CD4-positive, CD25-positive, alpha-beta regulatory T cell (primary cell): ENCODE results near the gene CENPE. TPM values are rescaled to one million over a fixed set of nuclear protein-coding genes. Genes with fewer than 3 reads are reported as not detected.

ENCODE experiments used
- ATAC-seq, 2 donors: fragments of 150-1000 bp; cut with Tn5 transposase; one replicate each; pipeline ENCODE4 v1.10.0; 2021; ENCODE audit warnings: low read depth in 2 of 2, moderate number of reproducible peaks in 2 of 2, moderate library complexity in 1 of 2
- DNase-seq, 3 donors: peaks; one replicate each; pipeline versions ENCODE4 v3.0.0 to v3.0.0-alpha.2; 2012 to 2022; ENCODE audit warnings: mixed read lengths in 1 of 3
- H3K27ac ChIP-seq: one replicate; pipeline ENCODE4 v1.7.0; 2013; ENCODE audit warnings: mild to moderate bottlenecking, low read length; ENCODE audit not compliant: insufficient read depth, poor library complexity, severe bottlenecking
- H3K27me3 ChIP-seq: one replicate; pipeline ENCODE4 v1.7.0; 2013; ENCODE audit warnings: low read length; ENCODE audit not compliant: control insufficient read depth, insufficient read depth
- H3K36me3 ChIP-seq: one replicate; pipeline ENCODE4 v1.7.0; 2013; ENCODE audit warnings: mild to moderate bottlenecking, low read length, moderate library complexity; ENCODE audit not compliant: control insufficient read depth, insufficient read depth
- H3K4me1 ChIP-seq: 2 replicates; pipeline ENCODE4 v1.7.0; 2013; ENCODE audit warnings: mild to moderate bottlenecking, low read length; ENCODE audit not compliant: insufficient read depth, control insufficient read depth, poor library complexity, severe bottlenecking
- H3K4me3 ChIP-seq: one replicate; pipeline ENCODE4 v1.7.0; 2013; ENCODE audit warnings: low read depth, mild to moderate bottlenecking, low read length, moderate library complexity
- H3K9me3 ChIP-seq, 2 experiments: 1 replicate in 1 of 2; 2 replicates in 1 of 2; pipeline ENCODE4 v1.7.0; 2013; ENCODE audit warnings: low read length in 2 of 2, mild to moderate bottlenecking in 1 of 2, moderate library complexity in 1 of 2; ENCODE audit not compliant: control insufficient read depth in 2 of 2
- H3K27ac Mint-ChIP-seq, 3 donors: one replicate each; pipeline ENCODE4 v1.8.0; 2020 to 2022; ENCODE audit warnings: mild to moderate bottlenecking in 3 of 3, mixed read lengths in 3 of 3, moderate library complexity in 2 of 3
- H3K27me3 Mint-ChIP-seq: one replicate; pipeline ENCODE4 v1.8.0; 2022; ENCODE audit warnings: mild to moderate bottlenecking, mixed read lengths
- H3K36me3 Mint-ChIP-seq: one replicate; pipeline ENCODE4 v1.8.0; 2020; ENCODE audit warnings: mixed read lengths
- H3K4me1 Mint-ChIP-seq, 4 donors: one replicate each; pipeline ENCODE4 v1.8.0; 2020 to 2022; ENCODE audit warnings: mixed read lengths in 4 of 4, mild to moderate bottlenecking in 1 of 4
- H3K4me3 Mint-ChIP-seq, 4 donors: one replicate each; pipeline ENCODE4 v1.8.0; 2020 to 2022; ENCODE audit warnings: mild to moderate bottlenecking in 4 of 4, mixed read lengths in 4 of 4, moderate library complexity in 3 of 4
- H3K9me3 Mint-ChIP-seq, 7 donors: one replicate each; pipeline ENCODE4 v1.8.0; 2020 to 2022; ENCODE audit warnings: mixed read lengths in 7 of 7, mild to moderate bottlenecking in 3 of 7, moderate library complexity in 2 of 7
- polyA plus RNA-seq, 4 donors: library from polyadenylated mRNA; unstranded; fragments of 300-500 nt; fragmentation: Illumina TruSeq; gene quantifications; one replicate each; pipeline ENCODE4 v1.2.3, GENCODE V29; 2021
- total RNA-seq: library from RNA; stranded (reverse); gene quantifications from one replicate; pipeline ENCODE4 v1.2.3, GENCODE V29; 2022

The CENPE gene
- total and polyA plus RNA-seq, 5 donors from 2014 or later: 0.46 to 17.7 (median 1.00) TPM

DNA sequence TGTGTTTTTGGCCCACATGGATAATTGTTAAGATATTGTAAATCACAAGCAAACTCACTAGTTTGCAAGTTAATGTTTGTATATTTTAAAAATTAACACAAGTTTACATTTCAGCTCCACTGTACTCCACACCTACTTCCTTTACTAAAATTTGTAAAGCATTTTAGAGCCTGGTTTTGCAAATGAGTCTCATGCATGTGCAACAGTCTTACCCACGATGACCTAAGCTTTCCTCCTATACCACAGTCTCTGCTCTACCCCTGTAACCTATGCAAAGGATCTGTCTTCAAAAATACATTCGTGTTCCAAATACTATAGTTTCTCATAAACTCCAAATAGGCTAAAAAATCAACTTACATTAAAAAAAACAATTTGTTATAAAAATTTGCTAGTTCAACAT, 108.7 kb downstream of the CENPE start:
- ATAC-seq: no peak
- no peaks in the 10 kb centered on the region for H3K4me1 ChIP-seq
- H3K27ac ChIP-seq: no peak overlapping the region
- H3K27me3 Mint-ChIP-seq: no peaks in the 10 kb centered on the region
- H3K27me3 ChIP-seq: no peaks in the 10 kb centered on the region
- H3K4me3 ChIP-seq: no peak overlapping the region
- no peaks in the 10 kb centered on the region for H3K9me3 ChIP-seq
- no peak overlapping the region for H3K27ac Mint-ChIP-seq
- DNase-seq: peak in 1 of 3 donors; percentile 15
- no peaks in the 10 kb centered on the region for H3K9me3 Mint-ChIP-seq
- H3K4me1 Mint-ChIP-seq: peaks cover 10 to 22% (median 11%) of the 10 kb centered on the region in 4 donors
- no peak overlapping the region for H3K4me3 Mint-ChIP-seq
- H3K36me3 ChIP-seq: peaks cover 42% of the 10 kb centered on the region
- H3K36me3 Mint-ChIP-seq: peaks cover 31% of the 10 kb centered on the region

- H3K27ac ChIP-seq: no peak overlapping the region
- H3K4me3 ChIP-seq: no peak overlapping the region
- peaks cover 44% of the 10 kb centered on the region for H3K36me3 ChIP-seq
- Mint-ChIP-seq H3K4me1 (peaks cover 2 to 4% (median 2%) of the 10 kb centered on the region in 4 donors), H3K36me3 (peaks cover 31% of the 10 kb centered on the region), H3K27me3 (no peaks in the 10 kb centered on the region), H3K27ac (peak overlapping the region in 1 of 3 donors; percentile 42), H3K9me3 (no peaks in the 10 kb centered on the region), H3K4me3 (no peak overlapping the region)
- H3K27me3 ChIP-seq: no peaks in the 10 kb centered on the region
- H3K4me1 ChIP-seq: no peaks in the 10 kb centered on the region
- no peak for DNase-seq
- H3K9me3 ChIP-seq: no peaks in the 10 kb centered on the region
- ATAC-seq: no peak
These were observed 111.6 kb downstream of the CENPE start for GRCh38 chr4:103086551-103086950.

DNA sequence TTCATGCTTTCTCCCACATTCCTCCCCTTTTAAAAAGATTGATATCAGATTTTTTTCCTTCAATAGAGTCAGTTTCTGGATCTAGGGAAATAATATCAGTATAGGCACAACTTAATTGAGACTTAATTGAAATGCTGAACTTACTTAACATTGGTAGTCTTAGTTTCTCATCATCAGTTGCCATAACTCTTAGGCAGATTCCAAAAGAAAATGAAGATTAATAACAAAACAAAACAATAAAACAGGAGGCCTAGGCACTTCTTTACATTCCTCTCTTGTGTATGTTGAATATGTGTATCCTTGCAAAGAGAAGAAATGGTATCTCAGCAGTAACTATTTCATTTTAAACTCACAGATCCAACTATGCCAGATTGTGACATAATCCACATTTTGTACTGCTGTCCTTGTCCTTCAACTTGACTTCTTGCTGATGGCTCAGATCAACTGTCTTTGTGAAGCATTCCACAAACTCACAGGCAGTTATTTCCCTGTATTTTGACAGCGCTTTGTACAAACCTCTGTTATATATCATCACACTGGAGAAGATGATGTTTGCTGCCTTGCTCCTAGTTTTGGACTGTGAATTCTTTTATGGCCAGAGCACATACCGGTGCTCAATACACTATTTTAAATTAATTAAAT, 112.5 kb downstream of the CENPE start:
- Mint-ChIP-seq H3K27ac (no peak overlapping the region), H3K4me3 (no peak overlapping the region), H3K9me3 (no peaks in the 10 kb centered on the region), H3K36me3 (peaks cover 33% of the 10 kb centered on the region), H3K27me3 (no peaks in the 10 kb centered on the region), H3K4me1 (no peaks in the 10 kb centered on the region)
- Histone ChIP-seq H3K27me3 (no peaks in the 10 kb centered on the region), H3K4me1 (no peaks in the 10 kb centered on the region), H3K9me3 (no peaks in the 10 kb centered on the region), H3K4me3 (no peak overlapping the region), H3K27ac (no peak overlapping the region), H3K36me3 (peaks cover 40% of the 10 kb centered on the region)
- ATAC-seq (no peak), DNase-seq (no peak)

DNA sequence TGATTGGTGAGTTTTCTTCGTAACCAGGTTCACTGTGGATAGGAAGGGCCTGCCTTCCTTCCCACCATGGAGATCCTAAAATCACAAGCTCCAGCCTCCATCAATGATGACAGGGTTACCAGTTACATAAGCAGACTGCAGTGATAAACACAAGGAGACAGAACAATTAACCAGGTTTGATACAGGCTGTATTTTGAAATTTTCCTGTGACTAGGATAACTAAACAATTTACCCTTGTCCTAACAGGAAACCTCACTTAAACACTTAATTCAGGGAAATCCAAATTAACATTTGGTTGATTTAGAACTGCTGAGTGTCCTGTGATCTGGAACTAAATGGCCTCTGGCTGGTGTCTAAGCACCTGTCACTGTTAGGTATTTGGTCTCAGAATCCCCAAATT, 118.5 kb downstream of the CENPE start:
- Histone ChIP-seq H3K4me1 (peaks cover 26% of the 10 kb centered on the region), H3K4me3 (no peak overlapping the region), H3K36me3 (peaks cover 2% of the 10 kb centered on the region), H3K27me3 (no peaks in the 10 kb centered on the region), H3K27ac (no peak overlapping the region), H3K9me3 (no peaks in the 10 kb centered on the region)
- Mint-ChIP-seq H3K36me3 (peaks cover 7% of the 10 kb centered on the region), H3K27me3 (no peaks in the 10 kb centered on the region), H3K27ac (peak overlapping the region in 2 of 3 donors; percentile 33 to 40), H3K9me3 (no peaks in the 10 kb centered on the region), H3K4me1 (peaks cover 14 to 33% (median 25%) of the 10 kb centered on the region in 4 donors), H3K4me3 (no peak overlapping the region)
- DNase-seq: no peak
- ATAC-seq: no peak

DNA sequence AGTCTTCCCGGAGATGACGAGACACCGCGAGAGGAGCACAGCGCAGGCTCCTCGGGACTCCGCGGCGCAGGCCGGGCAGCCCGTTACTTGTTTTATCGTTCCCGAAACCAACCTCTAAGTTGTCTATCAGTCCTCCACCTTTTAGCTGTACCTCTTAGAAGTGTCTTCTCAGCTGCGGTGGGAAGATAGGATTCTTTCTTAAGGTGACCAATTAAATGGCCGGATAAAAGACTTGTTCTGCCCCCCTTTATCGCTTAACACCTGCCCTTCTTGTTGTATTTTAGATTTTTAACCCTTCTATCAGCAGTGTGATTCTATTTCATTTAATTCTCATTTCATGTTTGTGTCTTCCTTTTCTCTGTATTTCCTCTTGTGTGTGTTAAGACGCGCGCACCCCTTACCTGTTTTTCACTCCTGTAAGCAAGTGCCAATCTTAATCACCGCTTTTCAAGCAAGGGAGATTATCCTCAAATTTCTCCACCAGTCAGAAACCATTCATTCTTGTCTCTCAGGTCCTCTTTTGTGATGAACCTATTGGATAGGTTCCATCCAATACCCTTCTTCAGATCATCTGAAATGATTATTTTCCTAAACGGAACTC, 121.3 kb downstream of the CENPE start, which contains the start of gene SLC9B2:
Gene SLC9B2, minus strand, starts transcription at position 15 of the 601 bp plus-strand sequence. CDS start 9,211 bp downstream, outside the sequence.
- H3K27ac Mint-ChIP-seq: peak within 1 kb of the TSS; percentile 93 to 99 (median 99)
- peaks cover 5% of the 10 kb centered on the region for H3K36me3 Mint-ChIP-seq
- H3K9me3 Mint-ChIP-seq: no peaks in the 10 kb centered on the region
- H3K36me3 ChIP-seq: no peaks in the 10 kb centered on the region
- H3K27ac ChIP-seq: peak within 1 kb of the TSS; percentile 82
- H3K4me3 ChIP-seq: peak within 1 kb of the TSS; percentile 87
- H3K9me3 ChIP-seq: no peaks in the 10 kb centered on the region
- peaks cover 23 to 56% (median 38%) of the 10 kb centered on the region in 4 donors for H3K4me1 Mint-ChIP-seq
- H3K27me3 Mint-ChIP-seq: no peaks in the 10 kb centered on the region
- no peaks in the 10 kb centered on the region for H3K27me3 ChIP-seq
- peaks cover 27% of the 10 kb centered on the region for H3K4me1 ChIP-seq
- peak within 1 kb of the TSS; percentile 92 to 99 (median 98) for H3K4me3 Mint-ChIP-seq
- peak; percentile 43 to 52 for ATAC-seq
- DNase-seq: peak in 1 of 3 donors; percentile 66

DNA sequence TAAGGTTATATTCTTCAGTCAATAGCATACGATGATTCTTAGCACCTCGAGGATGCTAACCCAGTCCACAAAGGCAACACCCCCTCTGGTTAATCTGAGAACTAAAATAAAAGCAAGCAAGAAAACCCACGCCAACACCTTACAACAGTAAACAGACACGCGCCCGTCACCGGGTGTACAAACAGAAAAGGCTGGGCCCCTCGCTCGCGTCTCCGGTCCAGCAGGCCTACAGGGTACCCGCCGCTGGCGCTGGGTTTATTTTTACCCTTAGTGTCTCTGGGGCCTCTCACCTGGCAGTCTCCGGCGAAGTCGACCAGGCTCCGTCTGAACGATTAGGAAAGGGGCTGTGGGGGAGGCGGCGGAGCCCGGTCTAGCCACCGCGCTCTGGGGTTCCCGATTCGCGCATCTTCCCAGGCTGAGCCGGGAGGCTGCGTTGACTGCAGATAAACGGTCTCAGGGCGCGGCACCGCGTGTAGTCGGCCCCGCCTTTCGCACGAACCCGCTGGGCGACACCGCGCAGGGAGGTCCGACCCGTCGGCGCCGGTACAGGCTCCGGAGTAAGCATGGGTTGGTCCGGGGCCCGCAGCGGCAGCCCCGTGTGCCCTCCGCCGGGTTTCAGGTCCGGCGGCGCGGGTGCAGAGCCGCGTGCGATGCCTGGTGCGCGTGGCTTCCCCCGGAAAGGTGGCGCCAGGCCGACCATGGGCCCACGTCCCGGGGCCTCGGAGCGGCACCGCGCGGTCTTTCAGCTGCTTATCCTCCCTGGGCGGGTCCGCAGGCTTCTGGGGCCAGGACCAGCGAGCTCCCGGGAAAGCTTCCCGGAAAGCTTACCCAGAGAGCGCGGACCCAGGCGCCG, 122.0 kb downstream of the CENPE start:
- H3K27me3 ChIP-seq: no peaks in the 10 kb centered on the region
- no peaks in the 10 kb centered on the region for H3K36me3 ChIP-seq
- Mint-ChIP-seq H3K4me1 (peaks cover 23 to 56% (median 38%) of the 10 kb centered on the region in 4 donors), H3K4me3 (peak overlapping the region; percentile 92 to 99 (median 98)), H3K27me3 (no peaks in the 10 kb centered on the region), H3K27ac (peak overlapping the region; percentile 93 to 99 (median 99)), H3K9me3 (no peaks in the 10 kb centered on the region), H3K36me3 (no peaks in the 10 kb centered on the region)
- H3K4me1 ChIP-seq: peaks cover 27% of the 10 kb centered on the region
- peak overlapping the region; percentile 82 for H3K27ac ChIP-seq
- H3K9me3 ChIP-seq: no peaks in the 10 kb centered on the region
- ATAC-seq (peak; percentile 73 to 78), DNase-seq (peak; percentile 39 to 82 (median 76))
- H3K4me3 ChIP-seq: peak overlapping the region; percentile 87

GRCh38 chr4:103075435-103075893, 122.7 kb downstream of the CENPE start:
- Histone ChIP-seq H3K9me3 (no peaks in the 10 kb centered on the region), H3K36me3 (no peaks in the 10 kb centered on the region), H3K4me3 (peak overlapping the region; percentile 87), H3K27me3 (no peaks in the 10 kb centered on the region), H3K27ac (peak overlapping the region; percentile 82), H3K4me1 (peaks cover 27% of the 10 kb centered on the region)
- no peaks in the 10 kb centered on the region for H3K27me3 Mint-ChIP-seq
- no peaks in the 10 kb centered on the region for H3K36me3 Mint-ChIP-seq
- peak overlapping the region; percentile 93 to 99 (median 99) for H3K27ac Mint-ChIP-seq
- H3K4me3 Mint-ChIP-seq: peak overlapping the region; percentile 92 to 99 (median 98)
- H3K4me1 Mint-ChIP-seq: peaks cover 25 to 60% (median 39%) of the 10 kb centered on the region in 4 donors
- ATAC-seq (no peak), DNase-seq (no peak)
- no peaks in the 10 kb centered on the region for H3K9me3 Mint-ChIP-seq
